Testis (tissue), 3 donors: ENCODE results near the gene MYH2. TPM values are rescaled to one million over a fixed set of nuclear protein-coding genes. Genes with fewer than 3 reads are reported as not detected.

Experiments used
- DNase-seq: peaks from one replicate; pipeline ENCODE4 v3.0.0-alpha.2; 2019
- H3K27ac ChIP-seq, 2 donors: fragments of 200-600 bp; sonication (generic); one replicate each; pipeline ENCODE4 v1.5.1; 2019
- H3K27me3 ChIP-seq: fragments of 200-600 bp; sonication (generic); one replicate; pipeline ENCODE4 v1.5.1; 2019
- H3K36me3 ChIP-seq: fragments of 200-600 bp; sonication (generic); one replicate; pipeline ENCODE4 v1.5.1; 2017; ENCODE audit warnings: low read depth; ENCODE audit errors: missing control alignments
- H3K4me1 ChIP-seq: fragments of 200-600 bp; sonication (generic); one replicate; pipeline ENCODE4 v1.5.1; 2019
- H3K4me3 ChIP-seq, 2 donors: fragments of 200-600 bp; sonication (generic); one replicate each; pipeline ENCODE4 v1.5.1; 2017 to 2019
- H3K9me3 ChIP-seq: fragments of 200-600 bp; sonication (generic); one replicate; pipeline ENCODE4 v1.5.1; 2017
- POLR2A ChIP-seq: fragments of 450-650 bp; IDR thresholded peaks from one replicate; pipeline ENCODE4 v1.6.1; 2017; ENCODE audit warnings: antibody characterized with exemption, mild to moderate bottlenecking, moderate library complexity
- WGBS, 2 donors: methylation state at CpG; one replicate each; pipeline ENCODE4 v1.1.5; 2018; 5-methylcytosine and 5-hydroxymethylcytosine counted together
- intact Hi-C: fragments of 100-400 bp; cut with DNase I; formaldehyde crosslinking; loops from one replicate; pipeline ENCODE4 v1.15.1; 2023; ENCODE audit warnings: low total_unique reads
- polyA plus RNA-seq: library from polyadenylated mRNA; stranded (reverse); fragments of 350-450 nt; fragmentation: Illumina TruSeq; extraction: RNeasy Lipid Tissue Mini Kit (QIAGEN cat#74804); gene quantifications from one replicate; pipeline ENCODE4 v1.2.3, GENCODE V29; 2014; ENCODE audit warnings: low read depth, low replicate concordance; ENCODE audit not compliant: insufficient read depth
- total RNA-seq, 2 donors: library from RNA; depleted of rRNA; stranded (reverse); fragments of >200 nt; gene quantifications; one replicate each; pipeline ENCODE4 v1.2.3, GENCODE V29; 2016
- TF ChIP-seq, protein P1 (sequence below), 3 experiments: fragments of 450-650 bp in 2 of 3; fragments of 200-600 bp in 1 of 3; sonication (generic) in 1 of 3; IDR thresholded peaks; one replicate each; pipeline ENCODE4 v1.5.1; 2016 to 2019; ENCODE audit warnings: antibody characterized with exemption in 3 of 3, mild to moderate bottlenecking in 2 of 3, moderate library complexity in 1 of 3

Gene MYH2
- total and polyA plus RNA-seq, 3 donors from 2014 or later: 0.31 to 3.3 (median 0.99) TPM

DNA sequence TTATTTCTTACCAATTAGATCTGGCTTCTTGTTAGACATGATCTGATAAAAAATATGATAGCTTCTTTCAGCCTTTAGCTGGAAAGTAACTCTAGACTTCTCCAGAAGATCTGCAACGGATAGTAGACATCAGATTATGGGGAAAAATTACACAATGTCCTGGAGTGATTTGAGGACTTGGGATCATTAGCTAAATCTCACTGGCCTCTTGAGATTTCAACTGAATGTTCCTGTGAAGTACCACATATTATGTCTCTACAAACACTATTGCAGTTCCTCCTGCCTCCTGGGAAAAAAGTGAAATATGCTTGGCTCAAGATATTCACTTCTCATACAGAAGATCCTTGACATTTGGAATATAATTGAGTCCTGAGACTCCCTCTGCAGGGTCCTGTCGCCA, 36.6 kb downstream of the MYH2 start:
- no peaks in the 10 kb centered on the region for H3K27me3 ChIP-seq
- TF ChIP-seq, protein P1, sequence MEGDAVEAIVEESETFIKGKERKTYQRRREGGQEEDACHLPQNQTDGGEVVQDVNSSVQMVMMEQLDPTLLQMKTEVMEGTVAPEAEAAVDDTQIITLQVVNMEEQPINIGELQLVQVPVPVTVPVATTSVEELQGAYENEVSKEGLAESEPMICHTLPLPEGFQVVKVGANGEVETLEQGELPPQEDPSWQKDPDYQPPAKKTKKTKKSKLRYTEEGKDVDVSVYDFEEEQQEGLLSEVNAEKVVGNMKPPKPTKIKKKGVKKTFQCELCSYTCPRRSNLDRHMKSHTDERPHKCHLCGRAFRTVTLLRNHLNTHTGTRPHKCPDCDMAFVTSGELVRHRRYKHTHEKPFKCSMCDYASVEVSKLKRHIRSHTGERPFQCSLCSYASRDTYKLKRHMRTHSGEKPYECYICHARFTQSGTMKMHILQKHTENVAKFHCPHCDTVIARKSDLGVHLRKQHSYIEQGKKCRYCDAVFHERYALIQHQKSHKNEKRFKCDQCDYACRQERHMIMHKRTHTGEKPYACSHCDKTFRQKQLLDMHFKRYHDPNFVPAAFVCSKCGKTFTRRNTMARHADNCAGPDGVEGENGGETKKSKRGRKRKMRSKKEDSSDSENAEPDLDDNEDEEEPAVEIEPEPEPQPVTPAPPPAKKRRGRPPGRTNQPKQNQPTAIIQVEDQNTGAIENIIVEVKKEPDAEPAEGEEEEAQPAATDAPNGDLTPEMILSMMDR (IDR thresholded peaks at IDR 0.05): no peak
- TF ChIP-seq POLR2A: no peak
- no peak for DNase-seq
- no peak overlapping the region for H3K4me3 ChIP-seq
- no peaks in the 10 kb centered on the region for H3K4me1 ChIP-seq
- H3K27ac ChIP-seq: no peak overlapping the region
- H3K9me3 ChIP-seq: no peaks in the 10 kb centered on the region
- no peaks in the 10 kb centered on the region for H3K36me3 ChIP-seq
- WGBS, 2 donors: 76 to 85% methylated on average over 2 of the region's 2 CpGs
- intact Hi-C loops: no loop called here

DNA sequence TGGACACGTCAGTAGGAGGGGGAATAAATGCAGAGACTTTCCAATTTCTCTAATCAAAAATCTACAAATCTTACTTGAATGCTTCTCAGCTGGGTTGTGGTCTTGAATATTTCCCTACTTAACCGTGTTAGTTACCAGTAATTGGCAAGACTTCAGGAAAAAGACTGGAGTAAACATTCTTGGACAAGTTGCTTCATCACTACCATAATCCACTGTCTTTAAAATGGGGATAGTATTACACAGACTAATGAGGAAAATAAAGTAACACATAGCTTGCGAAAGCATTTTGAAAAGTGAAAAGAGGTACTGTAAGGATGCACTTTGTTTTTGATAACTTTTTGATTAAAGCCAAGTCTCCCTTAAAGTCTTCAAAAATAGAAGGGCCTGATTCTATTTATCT, 49.5 kb downstream of the MYH2 start:
- TF ChIP-seq, protein P1 (IDR thresholded peaks at IDR 0.05): no peak
- no peak for TF ChIP-seq POLR2A
- no peak for DNase-seq

DNA sequence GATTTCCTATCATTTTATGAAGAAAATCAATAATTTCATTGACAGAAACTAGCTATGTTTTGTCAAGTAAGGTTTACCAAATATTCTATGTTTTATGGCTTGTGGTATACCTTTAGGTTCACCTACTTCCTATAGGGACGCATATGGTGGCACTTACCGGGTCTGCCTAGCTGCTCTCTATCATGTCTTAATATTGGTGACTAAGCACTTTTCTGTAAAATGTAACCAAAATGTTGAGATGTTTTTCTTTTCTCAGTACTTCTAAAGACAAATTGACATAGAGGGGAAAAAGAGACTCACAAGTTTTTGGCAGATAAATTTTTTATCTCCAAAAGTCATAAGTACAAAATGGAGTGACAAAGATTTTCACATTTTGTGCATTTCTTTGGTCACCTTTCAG, 57.5 kb downstream of the MYH2 start:
- no peak for DNase-seq
- Histone ChIP-seq H3K27ac (no peak overlapping the region), H3K27me3 (no peaks in the 10 kb centered on the region), H3K9me3 (peaks cover 4% of the 10 kb centered on the region), H3K36me3 (no peaks in the 10 kb centered on the region), H3K4me1 (no peaks in the 10 kb centered on the region), H3K4me3 (no peak overlapping the region)
- intact Hi-C loops: no loop called here
- no peak for TF ChIP-seq POLR2A
- TF ChIP-seq, protein P1 (IDR thresholded peaks at IDR 0.05): no peak
- 96 to 100% methylated on average over 2 of the region's 2 CpGs for WGBS, 2 donors

More for the DNA sequence above, 49.5 kb downstream of the MYH2 start:
- 80 to 83% methylated on average over 3 of the region's 3 CpGs for WGBS, 2 donors
- Histone ChIP-seq H3K36me3 (no peaks in the 10 kb centered on the region), H3K27me3 (no peaks in the 10 kb centered on the region), H3K4me3 (no peak overlapping the region), H3K4me1 (no peaks in the 10 kb centered on the region), H3K9me3 (no peaks in the 10 kb centered on the region), H3K27ac (no peak overlapping the region)
- intact Hi-C loops: no loop called here

DNA sequence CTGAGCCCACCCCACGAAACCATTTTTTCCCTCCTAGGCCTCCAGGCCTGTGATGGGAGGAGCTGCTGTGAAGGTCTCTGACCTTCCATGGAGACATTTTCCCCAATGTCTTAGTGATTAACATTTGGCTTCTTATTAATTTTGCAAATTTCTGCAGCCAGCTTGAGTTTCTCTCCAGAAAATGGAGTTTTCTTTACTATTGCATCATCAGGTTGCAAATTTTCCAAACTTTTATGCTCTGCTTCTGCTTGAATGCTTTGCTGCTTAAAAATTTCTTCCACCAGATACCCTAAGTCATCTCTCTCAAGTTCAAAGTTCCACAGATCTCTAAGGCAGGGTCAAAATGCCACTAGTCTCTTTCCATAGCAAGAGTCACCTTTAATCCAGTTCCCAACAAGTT, 67.2 kb downstream of the MYH2 start:
- H3K4me1 ChIP-seq: no peaks in the 10 kb centered on the region
- H3K27ac ChIP-seq: no peak overlapping the region
- no peaks in the 10 kb centered on the region for H3K36me3 ChIP-seq
- 50 to 85% methylated on average over 1 of the region's 1 CpG for WGBS, 2 donors
- H3K4me3 ChIP-seq: no peak overlapping the region
- H3K27me3 ChIP-seq: no peaks in the 10 kb centered on the region
- no peak for DNase-seq
- no peaks in the 10 kb centered on the region for H3K9me3 ChIP-seq
- intact Hi-C loops: no loop called here
- TF ChIP-seq, protein P1 (IDR thresholded peaks at IDR 0.05): no peak
- no peak for TF ChIP-seq POLR2A

DNA sequence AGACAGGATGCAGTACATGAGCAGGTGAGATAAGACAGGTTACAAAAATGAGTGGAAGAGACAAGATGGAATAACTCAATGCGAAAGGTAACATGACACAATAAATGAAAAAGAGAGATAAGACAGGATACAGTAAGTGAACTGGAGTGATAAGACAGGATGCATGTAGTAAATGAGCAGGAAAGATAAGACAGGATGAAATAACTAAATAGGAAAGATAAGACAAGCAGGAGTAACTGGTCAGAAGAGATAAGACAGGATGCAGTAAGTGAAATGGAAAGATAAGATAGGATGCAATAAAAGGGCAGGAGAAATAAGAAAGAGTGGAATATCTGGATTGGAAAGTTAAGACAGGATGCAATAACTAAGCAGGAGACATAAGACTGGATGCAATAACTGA, 71.8 kb downstream of the MYH2 start:
- 57 to 61% methylated on average over 1 of the region's 1 CpG for WGBS, 2 donors
- TF ChIP-seq, protein P1 (IDR thresholded peaks at IDR 0.05): no peak
- TF ChIP-seq POLR2A: no peak

More for the DNA sequence above, 71.8 kb downstream of the MYH2 start:
- H3K4me1 ChIP-seq: no peaks in the 10 kb centered on the region
- H3K27ac ChIP-seq: no peak overlapping the region
- H3K27me3 ChIP-seq: no peaks in the 10 kb centered on the region
- intact Hi-C loops: no loop called here
- H3K4me3 ChIP-seq: no peak overlapping the region
- H3K36me3 ChIP-seq: no peaks in the 10 kb centered on the region
- H3K9me3 ChIP-seq: no peaks in the 10 kb centered on the region
- no peak for DNase-seq
